ENCODE measurements around the gene TRABD.

- TF ChIP-seq POLR2A (IDR thresholded peaks at IDR 0.05) (no peak), CTCF (IDR thresholded peaks at IDR 0.05) (no peak)
These were observed 30.5 kb downstream of the TRABD start for GRCh38 chr22:50216055-50216683.

All from heart left ventricle (tissue), 13 donors.